ENCODE data around the gene ATXN7L1. TPM values are rescaled to one million over a fixed set of nuclear protein-coding genes. Genes with fewer than 3 reads are reported as not detected.

ATXN7L1 gene
- total RNA-seq, 1 experiment from 2014 or later: 24.3 TPM

DNA sequence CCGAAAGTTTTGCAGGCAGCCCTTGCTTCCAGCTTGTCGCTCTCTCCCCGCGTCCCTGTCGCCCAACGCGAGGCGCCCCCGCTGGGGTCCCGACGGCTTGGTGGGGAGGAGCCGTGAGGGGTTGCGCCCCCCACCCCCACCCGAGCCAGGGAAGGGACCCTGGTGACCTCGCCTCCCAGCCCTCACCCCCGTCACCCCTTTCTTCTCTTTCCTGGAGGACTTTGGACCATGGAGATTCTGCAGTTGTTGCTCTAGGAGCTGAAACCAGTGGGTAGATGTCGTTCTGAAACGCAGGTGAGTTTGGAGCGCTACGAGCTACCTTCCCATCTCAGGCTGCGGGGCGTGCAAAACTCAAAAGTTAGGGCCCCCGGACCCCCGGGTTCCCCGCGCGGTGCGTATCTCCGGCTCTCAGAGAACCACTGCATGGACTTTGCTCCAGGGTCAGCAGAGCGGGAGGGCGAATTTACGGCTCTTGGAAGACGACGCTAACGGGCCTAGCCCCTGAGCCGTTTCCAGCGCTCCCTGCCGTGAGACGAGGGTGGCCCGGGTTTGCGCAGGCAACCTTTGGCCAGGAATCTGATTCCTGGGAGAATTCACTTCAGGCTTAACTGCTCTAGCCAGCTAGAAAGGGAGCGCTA, 684 bp upstream of the ATXN7L1 start:
- H3K36me3 Mint-ChIP-seq (ENCODE audit: insufficient read depth in 1 of 3, low read depth in 3 of 3): peaks cover 20 to 27% (median 22%) of the 10 kb centered on the region in 3 experiments

More for the DNA sequence above, 684 bp upstream of the ATXN7L1 start:
- no peak overlapping the region for H3K27ac ChIP-seq (ENCODE audit: insufficient read length, low read depth, low read length)
- H3K4me2 ChIP-seq (ENCODE audit: insufficient read depth, insufficient read length, low read length): peak overlapping the region; percentile 87
- peak overlapping the region; percentile 59 for H3K9ac ChIP-seq (ENCODE audit: extremely low read depth, insufficient read length, low read length)
- H3K18ac ChIP-seq (ENCODE audit: insufficient read length, low read depth, low read length): peak overlapping the region; percentile 57
- peaks cover 21% of the 10 kb centered on the region for H3K27me3 Mint-ChIP-seq (ENCODE audit: low read depth)
- peak overlapping the region; percentile 77 to 94 for H3K4me3 Mint-ChIP-seq
- no peaks in the 10 kb centered on the region for H3K79me1 ChIP-seq (ENCODE audit: insufficient read depth, low read depth, low read length, poor library complexity, severe bottlenecking)
- TF ChIP-seq, protein P1, sequence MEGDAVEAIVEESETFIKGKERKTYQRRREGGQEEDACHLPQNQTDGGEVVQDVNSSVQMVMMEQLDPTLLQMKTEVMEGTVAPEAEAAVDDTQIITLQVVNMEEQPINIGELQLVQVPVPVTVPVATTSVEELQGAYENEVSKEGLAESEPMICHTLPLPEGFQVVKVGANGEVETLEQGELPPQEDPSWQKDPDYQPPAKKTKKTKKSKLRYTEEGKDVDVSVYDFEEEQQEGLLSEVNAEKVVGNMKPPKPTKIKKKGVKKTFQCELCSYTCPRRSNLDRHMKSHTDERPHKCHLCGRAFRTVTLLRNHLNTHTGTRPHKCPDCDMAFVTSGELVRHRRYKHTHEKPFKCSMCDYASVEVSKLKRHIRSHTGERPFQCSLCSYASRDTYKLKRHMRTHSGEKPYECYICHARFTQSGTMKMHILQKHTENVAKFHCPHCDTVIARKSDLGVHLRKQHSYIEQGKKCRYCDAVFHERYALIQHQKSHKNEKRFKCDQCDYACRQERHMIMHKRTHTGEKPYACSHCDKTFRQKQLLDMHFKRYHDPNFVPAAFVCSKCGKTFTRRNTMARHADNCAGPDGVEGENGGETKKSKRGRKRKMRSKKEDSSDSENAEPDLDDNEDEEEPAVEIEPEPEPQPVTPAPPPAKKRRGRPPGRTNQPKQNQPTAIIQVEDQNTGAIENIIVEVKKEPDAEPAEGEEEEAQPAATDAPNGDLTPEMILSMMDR (conservative IDR thresholded peaks at IDR 0.05): no peak
- no peak overlapping the region for H2BK20ac ChIP-seq (ENCODE audit: low read depth, low read length, poor library complexity, severe bottlenecking)
- no peak overlapping the region for H4K5ac ChIP-seq (ENCODE audit: insufficient read length, low read depth, low read length)
- H4K20me1 ChIP-seq (ENCODE audit: control insufficient read depth, insufficient read depth, insufficient read length): no peaks in the 10 kb centered on the region
- H3K27ac Mint-ChIP-seq: peak overlapping the region in 1 of 3 experiments; percentile 92; a peak in 2 of 7 replicates
- peaks cover 19% of the 10 kb centered on the region for H3K23me2 ChIP-seq (ENCODE audit: insufficient read length, low read depth, low read length, poor library complexity, severe bottlenecking)
- H3K9me3 Mint-ChIP-seq: no peaks in the 10 kb centered on the region
- H3K4me1 ChIP-seq (ENCODE audit: insufficient read depth, low read length): peaks cover 10% of the 10 kb centered on the region
- no peak overlapping the region for H2AK5ac ChIP-seq (ENCODE audit: insufficient read length, low read length)
- peak; percentile 64 for DNase-seq
- H2BK15ac ChIP-seq (ENCODE audit: low read depth, low read length): no peak overlapping the region
- H3K27me3 ChIP-seq (ENCODE audit: insufficient read depth, low read length): peaks cover 3% of the 10 kb centered on the region; the same call in 1 of the 2 replicates
- no peak overlapping the region for H4K91ac ChIP-seq (ENCODE audit: insufficient read length, low read depth, low read length)
- no peak overlapping the region for H2BK120ac ChIP-seq (ENCODE audit: low read depth, low read length, poor library complexity, severe bottlenecking)
- peak overlapping the region; percentile 74 for H3K14ac ChIP-seq (ENCODE audit: insufficient read depth, low read length)
- H3K4me1 Mint-ChIP-seq: peaks cover 34 to 36% of the 10 kb centered on the region in 2 experiments
- no peak overlapping the region for H2AFZ ChIP-seq (ENCODE audit: low read length)
- WGBS (ENCODE audit: extremely low coverage, insufficient read length, low lambda C conversion rate): no CpG with 5 or more reads among the region's 42 CpGs
- no peak overlapping the region for H3T11ph ChIP-seq (ENCODE audit: low read length)
- H3K9me3 ChIP-seq (ENCODE audit: control insufficient read depth, low read depth, low read length): no peaks in the 10 kb centered on the region
- H3K23ac ChIP-seq (ENCODE audit: insufficient read length, low read depth, low read length): no peak overlapping the region
- H3K4ac ChIP-seq (ENCODE audit: low read depth, low read length): no peak overlapping the region
- H3K56ac ChIP-seq (ENCODE audit: insufficient read length, low read depth, low read length): no peak overlapping the region
- no peak overlapping the region for H2BK12ac ChIP-seq (ENCODE audit: insufficient read length, low read depth, low read length)
- no peak overlapping the region for H2BK5ac ChIP-seq (ENCODE audit: insufficient read length, low read length)
- peaks cover 3% of the 10 kb centered on the region; the same call in 1 of the 2 replicates for H3K79me2 ChIP-seq (ENCODE audit: insufficient read depth, low read length)
- H4K8ac ChIP-seq (replicated peaks; ENCODE audit: insufficient read length, low read depth, low read length): no peak overlapping the region
